ENCODE data around the gene LAG3. TPM values are rescaled to one million over a fixed set of nuclear protein-coding genes. Genes with fewer than 3 reads are reported as not detected.

LAG3 gene
- total and polyA plus RNA-seq, 10 of the 15 experiments (the other 5 are each of a cell fraction or from before 2014, with no cell fraction given): 0.52 to 4.2 (median 1.0) TPM; not detected in 1

GRCh38 chr12:6723607-6724408, 48.5 kb upstream of the LAG3 start, which contains the start of gene COPS7A (continued):
- TF ChIP-seq ZBTB11 (CRISPR knock-in tag; IDR thresholded peaks at IDR 0.05) (0 out of 2 replicates have a peak, but pooled peaks have one; percentile 28), GATAD2B (conservative IDR thresholded peaks at IDR 0.05; ENCODE audit: low read depth) (peak; percentile 18; the same call in 1 of the 2 replicates), ZBTB4 (CRISPR knock-in tag; IDR thresholded peaks at IDR 0.05) (no peak), CHD1 (IDR thresholded peaks at IDR 0.05; ENCODE audit: low read depth, low read length) (no peak), HDGF (IDR thresholded peaks at IDR 0.05) (peak; percentile 95), IRF4 (IDR thresholded peaks at IDR 0.05; ENCODE audit: low read depth, low read length) (no peak), KAT2A (conservative IDR thresholded peaks at IDR 0.05; ENCODE audit: control insufficient read depth, low read depth, low read length) (no peak), CREB1 (IDR thresholded peaks at IDR 0.05; ENCODE audit: low read depth) (peak; percentile 96), NRF1 (conservative IDR thresholded peaks at IDR 0.05; ENCODE audit: low read depth, low read length) (peak; percentile 9; the same call in 1 of the 2 replicates), RELA (IDR thresholded peaks at IDR 0.05; ENCODE audit: borderline replicate concordance, partially characterized antibody) (peak; percentile 9), MXI1 (IDR thresholded peaks at IDR 0.05; ENCODE audit: low read depth, low read length) (peak; percentile 93), ZBTB40 (IDR thresholded peaks at IDR 0.05; ENCODE audit: borderline replicate concordance) (peak; percentile 100), IKZF2 (IDR thresholded peaks at IDR 0.05) (peak in 1 of 2 experiments; percentile 30), SUPT20H (IDR thresholded peaks at IDR 0.05; ENCODE audit: borderline replicate concordance, control insufficient read depth, low read depth, low read length) (no peak), MLLT1 (IDR thresholded peaks at IDR 0.05) (peak; percentile 70; the same call in 1 of the 2 replicates), NFIC (IDR thresholded peaks at IDR 0.05; ENCODE audit: low read depth, low read length) (no peak), JUNB (IDR thresholded peaks at IDR 0.05) (no peak)

Data from GM12878 (cell line).